ENCODE results near the gene FBH1.
"Not testable (repeated sequence)": the region's sequence is repeated elsewhere in the genome, so short reads cannot be mapped to it uniquely, and the experiment has no call there.

FBH1 gene

DNA sequence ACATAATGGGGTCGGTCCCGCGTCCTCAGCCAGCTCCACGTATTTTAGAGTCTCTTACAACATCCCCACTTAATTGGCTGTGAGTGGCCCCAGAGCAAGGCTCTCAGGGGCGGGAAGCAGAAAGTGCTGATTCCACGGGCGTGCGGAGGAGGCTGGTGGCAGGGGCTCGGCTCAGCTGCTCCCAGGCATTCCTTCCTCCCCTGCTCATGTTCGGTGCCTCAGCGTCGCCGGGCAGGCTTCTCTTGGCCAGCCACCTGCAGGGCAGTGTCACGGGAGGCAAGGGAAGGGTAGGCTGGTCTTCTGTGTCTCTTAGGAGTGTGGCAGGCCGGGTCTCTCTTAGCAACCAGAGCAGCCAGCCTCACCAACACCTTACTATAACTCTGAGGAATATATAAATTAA lies 53.5 kb downstream of the FBH1 start:
- FAIRE-seq (no peak), DNase-seq (ENCODE audit: insufficient read length, low spot score) (no peak)
- TF ChIP-seq PAX5 (IDR thresholded peaks at IDR 0.05; ENCODE audit: insufficient read depth, low read length, severe bottlenecking) (no peak), POLR2AphosphoS5 (IDR thresholded peaks at IDR 0.05; ENCODE audit: low read depth, low read length) (no peak), POU2F2 (IDR thresholded peaks at IDR 0.05; ENCODE audit: low read depth, low read length) (no peak), SPI1 (IDR thresholded peaks at IDR 0.05; ENCODE audit: low read depth, low read length) (no peak), TAF1 (IDR thresholded peaks at IDR 0.05; ENCODE audit: low read depth, low read length) (no peak), POLR2A (IDR thresholded peaks at IDR 0.05; ENCODE audit: low read depth, low read length) (no peak)

DNA sequence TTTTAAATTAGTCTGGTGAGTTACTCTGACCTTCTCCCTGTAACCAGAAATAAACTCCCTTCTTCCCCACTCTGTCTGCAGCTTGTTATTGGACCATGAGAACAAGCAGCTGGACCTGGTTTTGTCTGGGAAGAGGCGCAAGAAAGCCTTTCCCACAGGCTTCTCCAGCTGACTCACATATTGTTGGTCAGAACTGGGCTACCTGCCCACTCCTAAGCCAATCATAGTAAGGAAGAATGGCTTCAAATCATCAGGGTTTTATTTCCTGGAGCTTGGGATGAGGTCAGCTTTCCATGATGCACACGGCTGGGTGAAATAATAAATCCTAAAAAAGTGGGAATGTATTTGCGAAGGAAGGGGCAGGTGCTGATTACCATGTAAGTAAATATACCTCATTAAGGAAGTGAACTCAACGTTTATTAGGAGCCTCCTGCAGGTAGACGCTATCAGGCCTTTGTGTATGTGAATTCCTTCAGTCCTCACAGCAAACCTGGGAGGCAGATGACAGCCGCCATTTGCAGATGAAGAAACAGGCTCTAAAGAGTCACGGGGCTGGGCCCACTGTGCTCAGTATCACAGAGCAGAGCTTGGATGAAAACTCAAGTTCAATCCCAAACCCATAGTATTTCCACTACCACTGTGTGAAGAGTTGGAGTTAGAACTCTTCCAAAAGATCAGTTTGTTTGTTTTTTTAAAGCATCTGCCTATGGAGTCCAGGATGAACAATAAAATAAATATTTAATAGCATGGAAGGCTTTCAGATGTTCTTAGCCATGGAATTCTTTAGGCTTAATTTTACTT lies 54.5 kb downstream of the FBH1 start:
- no peak for FAIRE-seq
- DNase-seq (ENCODE audit: insufficient read length, low spot score): no peak

GRCh38 chr10:5945190-5945509 lies 55.1 kb downstream of the FBH1 start:
- FAIRE-seq (no peak), DNase-seq (ENCODE audit: insufficient read length, low spot score) (no peak)
- TF ChIP-seq POLR2AphosphoS5 (IDR thresholded peaks at IDR 0.05; ENCODE audit: low read depth, low read length) (no peak), TAF1 (IDR thresholded peaks at IDR 0.05; ENCODE audit: low read depth, low read length) (no peak), POLR2A (IDR thresholded peaks at IDR 0.05; ENCODE audit: low read depth, low read length) (no peak), SPI1 (IDR thresholded peaks at IDR 0.05; ENCODE audit: low read depth, low read length) (no peak), POU2F2 (IDR thresholded peaks at IDR 0.05; ENCODE audit: low read depth, low read length) (no peak), PAX5 (IDR thresholded peaks at IDR 0.05; ENCODE audit: insufficient read depth, low read length, severe bottlenecking) (no peak)

More for the DNA sequence above, 54.5 kb downstream of the FBH1 start:
- TF ChIP-seq POLR2AphosphoS5 (IDR thresholded peaks at IDR 0.05; ENCODE audit: low read depth, low read length) (no peak), TAF1 (IDR thresholded peaks at IDR 0.05; ENCODE audit: low read depth, low read length) (no peak), PAX5 (IDR thresholded peaks at IDR 0.05; ENCODE audit: insufficient read depth, low read length, severe bottlenecking) (no peak), POLR2A (IDR thresholded peaks at IDR 0.05; ENCODE audit: low read depth, low read length) (no peak), SPI1 (IDR thresholded peaks at IDR 0.05; ENCODE audit: low read depth, low read length) (no peak), POU2F2 (IDR thresholded peaks at IDR 0.05; ENCODE audit: low read depth, low read length) (no peak)

DNA sequence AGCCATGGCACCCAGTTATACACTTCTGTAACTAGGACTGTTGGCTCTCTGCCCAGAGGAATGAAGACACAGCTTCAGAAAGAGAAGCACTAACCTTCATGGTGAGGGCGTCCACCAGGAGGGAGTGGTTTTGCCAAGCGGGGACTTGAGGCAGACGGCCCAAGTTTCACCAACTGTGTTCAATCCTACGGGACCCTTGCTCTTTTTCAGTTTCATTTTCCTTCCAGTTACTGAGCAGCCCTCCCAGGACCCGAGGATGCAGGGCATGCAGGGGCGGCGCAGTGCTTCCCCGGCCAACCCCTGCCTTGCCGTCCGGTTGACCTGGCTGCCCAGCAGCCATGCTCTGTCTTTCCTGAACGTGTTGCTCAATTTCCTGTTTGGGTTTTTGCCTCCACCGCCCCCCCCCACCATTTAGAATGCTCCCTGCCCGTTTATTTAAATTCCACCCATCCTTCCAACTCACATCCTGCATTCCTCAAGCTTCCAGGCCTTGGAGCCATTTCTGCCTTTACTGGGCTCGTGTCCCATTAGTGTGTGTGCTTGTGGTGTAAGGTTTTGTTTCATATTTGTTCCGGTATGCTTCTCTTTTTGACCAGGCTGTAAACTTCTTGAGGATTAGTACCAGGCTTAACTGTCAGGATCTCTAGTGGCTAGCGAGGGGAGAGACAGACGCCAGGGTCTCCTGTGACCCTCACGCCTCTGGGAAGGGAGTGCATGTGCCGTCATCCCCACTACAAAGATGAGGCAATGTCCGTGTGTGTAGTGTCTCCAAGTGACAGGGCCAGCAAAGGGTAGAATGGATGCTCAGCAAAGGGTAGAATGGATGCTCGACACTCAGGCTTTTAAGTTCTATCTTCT lies 55.7 kb downstream of the FBH1 start:
- no peak for FAIRE-seq
- TF ChIP-seq TAF1 (IDR thresholded peaks at IDR 0.05; ENCODE audit: low read depth, low read length) (no peak), SPI1 (IDR thresholded peaks at IDR 0.05; ENCODE audit: low read depth, low read length) (no peak), POLR2A (IDR thresholded peaks at IDR 0.05; ENCODE audit: low read depth, low read length) (no peak), POLR2AphosphoS5 (IDR thresholded peaks at IDR 0.05; ENCODE audit: low read depth, low read length) (no peak), POU2F2 (IDR thresholded peaks at IDR 0.05; ENCODE audit: low read depth, low read length) (no peak), PAX5 (IDR thresholded peaks at IDR 0.05; ENCODE audit: insufficient read depth, low read length, severe bottlenecking) (no peak)
- no peak for DNase-seq (ENCODE audit: insufficient read length, low spot score)

GRCh38 chr10:5946419-5946775 lies 56.4 kb downstream of the FBH1 start:
- not testable (repeated sequence) for FAIRE-seq; DNase-seq (ENCODE audit: insufficient read length, low spot score)

DNA sequence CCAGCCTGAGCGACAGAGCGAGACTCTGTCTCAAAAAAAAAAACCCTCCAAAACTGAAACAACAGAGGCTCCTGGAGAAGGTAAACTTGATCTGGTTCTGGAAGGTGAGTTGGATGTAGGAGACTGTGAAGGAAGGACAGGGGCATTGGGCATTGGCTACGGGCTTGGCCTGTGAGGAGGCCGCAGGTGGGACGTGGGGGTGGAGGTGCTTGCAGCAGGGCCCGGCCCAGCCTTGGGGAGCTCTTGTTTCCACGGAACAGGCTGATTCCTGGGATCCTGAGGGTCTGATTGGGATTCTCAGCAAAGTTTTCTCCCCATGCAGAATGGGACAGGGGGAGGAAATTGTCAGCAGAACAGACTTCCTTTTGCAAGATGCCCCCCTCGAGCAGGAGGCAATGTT lies 56.7 kb downstream of the FBH1 start:
- TF ChIP-seq PAX5 (IDR thresholded peaks at IDR 0.05; ENCODE audit: insufficient read depth, low read length, severe bottlenecking): no peak
- TF ChIP-seq POLR2AphosphoS5 (IDR thresholded peaks at IDR 0.05; ENCODE audit: low read depth, low read length): no peak
- FAIRE-seq (no peak), DNase-seq (ENCODE audit: insufficient read length, low spot score) (no peak)

GRCh38 chr10:5947471-5948207 lies 57.6 kb downstream of the FBH1 start:
- TF ChIP-seq PAX5 (IDR thresholded peaks at IDR 0.05; ENCODE audit: insufficient read depth, low read length, severe bottlenecking) (no peak), POLR2AphosphoS5 (IDR thresholded peaks at IDR 0.05; ENCODE audit: low read depth, low read length) (no peak), POLR2A (IDR thresholded peaks at IDR 0.05; ENCODE audit: low read depth, low read length) (no peak), SPI1 (IDR thresholded peaks at IDR 0.05; ENCODE audit: low read depth, low read length) (no peak), POU2F2 (IDR thresholded peaks at IDR 0.05; ENCODE audit: low read depth, low read length) (no peak), TAF1 (IDR thresholded peaks at IDR 0.05; ENCODE audit: low read depth, low read length) (no peak)
- no peak for DNase-seq (ENCODE audit: insufficient read length, low spot score)
- FAIRE-seq: no peak

DNA sequence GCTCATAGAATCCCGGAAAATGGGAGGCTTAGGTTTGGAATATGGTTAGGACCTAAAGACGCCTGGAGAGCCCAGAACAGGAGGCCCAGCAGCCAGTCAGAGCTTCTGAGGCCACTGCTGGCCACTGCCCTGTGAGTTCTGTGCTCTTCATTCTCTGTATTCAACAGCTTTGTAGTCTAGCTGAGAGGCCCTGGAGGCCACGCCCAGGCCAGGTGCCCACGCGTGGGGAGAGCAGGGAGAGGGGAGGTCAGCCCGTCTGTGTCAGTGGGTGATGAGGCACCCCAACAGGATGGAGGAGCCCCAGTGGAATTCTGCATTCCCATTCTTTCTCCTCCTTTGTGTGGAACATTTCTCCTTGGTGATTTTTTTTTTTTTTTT lies 58.2 kb downstream of the FBH1 start:
- TF ChIP-seq POU2F2 (IDR thresholded peaks at IDR 0.05; ENCODE audit: low read depth, low read length) (no peak), POLR2AphosphoS5 (IDR thresholded peaks at IDR 0.05; ENCODE audit: low read depth, low read length) (no peak), SPI1 (IDR thresholded peaks at IDR 0.05; ENCODE audit: low read depth, low read length) (no peak), POLR2A (IDR thresholded peaks at IDR 0.05; ENCODE audit: low read depth, low read length) (no peak), PAX5 (IDR thresholded peaks at IDR 0.05; ENCODE audit: insufficient read depth, low read length, severe bottlenecking) (no peak)
- DNase-seq (ENCODE audit: insufficient read length, low spot score): no peak
- FAIRE-seq: no peak

DNA sequence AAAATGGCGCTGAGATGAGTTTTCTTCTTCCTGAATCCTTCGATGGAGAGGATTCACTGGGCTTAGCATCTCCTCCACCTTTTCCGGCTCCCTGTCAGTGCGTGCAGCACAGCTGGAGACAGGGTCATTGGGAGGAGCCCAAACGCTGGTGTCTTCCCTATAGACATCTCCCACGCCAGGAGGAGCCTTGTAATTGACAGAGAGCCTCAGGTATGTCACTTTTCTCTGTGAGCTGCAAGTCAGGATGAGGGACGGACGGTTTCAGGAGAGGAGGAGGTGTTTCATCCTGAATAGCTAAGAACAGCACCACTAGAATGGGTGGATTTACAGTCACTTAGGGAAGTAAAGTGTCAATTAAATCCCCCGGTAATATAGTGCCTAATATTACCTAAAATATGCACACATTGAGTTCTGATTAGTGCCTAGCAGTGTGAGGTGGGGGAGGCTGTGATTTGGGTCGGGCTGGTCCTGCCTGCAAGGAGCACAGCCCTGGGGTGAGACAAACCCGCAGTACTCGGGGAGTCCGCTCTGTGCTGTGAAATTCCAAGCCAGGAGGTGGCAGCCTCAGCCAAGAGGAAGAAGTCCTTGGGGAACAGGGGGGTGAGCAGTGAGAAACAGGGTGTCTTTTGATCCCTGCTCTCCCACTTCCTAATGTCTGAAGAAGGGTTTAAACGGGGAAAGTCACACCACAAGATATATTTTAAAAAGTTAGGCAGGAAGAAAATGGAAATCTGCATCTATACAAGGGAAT lies 59.1 kb downstream of the FBH1 start:
- FAIRE-seq: no peak

More for the DNA sequence above, 59.1 kb downstream of the FBH1 start:
- no peak for DNase-seq (ENCODE audit: insufficient read length, low spot score)
- TF ChIP-seq PAX5 (IDR thresholded peaks at IDR 0.05; ENCODE audit: insufficient read depth, low read length, severe bottlenecking) (no peak), SPI1 (IDR thresholded peaks at IDR 0.05; ENCODE audit: low read depth, low read length) (no peak), POU2F2 (IDR thresholded peaks at IDR 0.05; ENCODE audit: low read depth, low read length) (no peak), POLR2AphosphoS5 (IDR thresholded peaks at IDR 0.05; ENCODE audit: low read depth, low read length) (no peak), POLR2A (IDR thresholded peaks at IDR 0.05; ENCODE audit: low read depth, low read length) (no peak), TAF1 (IDR thresholded peaks at IDR 0.05; ENCODE audit: low read depth, low read length) (no peak)

All from GM12891 (cell line).